ENCODE measurements around the gene LAMC2.

GRCh38 chr1:183219616-183220009 is 33.5 kb downstream of the LAMC2 start:
- TF ChIP-seq, protein P1, sequence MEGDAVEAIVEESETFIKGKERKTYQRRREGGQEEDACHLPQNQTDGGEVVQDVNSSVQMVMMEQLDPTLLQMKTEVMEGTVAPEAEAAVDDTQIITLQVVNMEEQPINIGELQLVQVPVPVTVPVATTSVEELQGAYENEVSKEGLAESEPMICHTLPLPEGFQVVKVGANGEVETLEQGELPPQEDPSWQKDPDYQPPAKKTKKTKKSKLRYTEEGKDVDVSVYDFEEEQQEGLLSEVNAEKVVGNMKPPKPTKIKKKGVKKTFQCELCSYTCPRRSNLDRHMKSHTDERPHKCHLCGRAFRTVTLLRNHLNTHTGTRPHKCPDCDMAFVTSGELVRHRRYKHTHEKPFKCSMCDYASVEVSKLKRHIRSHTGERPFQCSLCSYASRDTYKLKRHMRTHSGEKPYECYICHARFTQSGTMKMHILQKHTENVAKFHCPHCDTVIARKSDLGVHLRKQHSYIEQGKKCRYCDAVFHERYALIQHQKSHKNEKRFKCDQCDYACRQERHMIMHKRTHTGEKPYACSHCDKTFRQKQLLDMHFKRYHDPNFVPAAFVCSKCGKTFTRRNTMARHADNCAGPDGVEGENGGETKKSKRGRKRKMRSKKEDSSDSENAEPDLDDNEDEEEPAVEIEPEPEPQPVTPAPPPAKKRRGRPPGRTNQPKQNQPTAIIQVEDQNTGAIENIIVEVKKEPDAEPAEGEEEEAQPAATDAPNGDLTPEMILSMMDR (IDR thresholded peaks at IDR 0.05): no peak
- no peak for TF ChIP-seq ZFX (IDR thresholded peaks at IDR 0.05; ENCODE audit: borderline replicate concordance)
